GM19035 (cell line): Measurements from ENCODE around the gene CAPZA1.

Source experiments
- ATAC-seq: cut with Tn5 transposase; IDR thresholded peaks from one replicate; pipeline ENCODE4 v1.9.1; 2021; ENCODE audit not compliant: unreplicated experiment

Gene CAPZA1

DNA sequence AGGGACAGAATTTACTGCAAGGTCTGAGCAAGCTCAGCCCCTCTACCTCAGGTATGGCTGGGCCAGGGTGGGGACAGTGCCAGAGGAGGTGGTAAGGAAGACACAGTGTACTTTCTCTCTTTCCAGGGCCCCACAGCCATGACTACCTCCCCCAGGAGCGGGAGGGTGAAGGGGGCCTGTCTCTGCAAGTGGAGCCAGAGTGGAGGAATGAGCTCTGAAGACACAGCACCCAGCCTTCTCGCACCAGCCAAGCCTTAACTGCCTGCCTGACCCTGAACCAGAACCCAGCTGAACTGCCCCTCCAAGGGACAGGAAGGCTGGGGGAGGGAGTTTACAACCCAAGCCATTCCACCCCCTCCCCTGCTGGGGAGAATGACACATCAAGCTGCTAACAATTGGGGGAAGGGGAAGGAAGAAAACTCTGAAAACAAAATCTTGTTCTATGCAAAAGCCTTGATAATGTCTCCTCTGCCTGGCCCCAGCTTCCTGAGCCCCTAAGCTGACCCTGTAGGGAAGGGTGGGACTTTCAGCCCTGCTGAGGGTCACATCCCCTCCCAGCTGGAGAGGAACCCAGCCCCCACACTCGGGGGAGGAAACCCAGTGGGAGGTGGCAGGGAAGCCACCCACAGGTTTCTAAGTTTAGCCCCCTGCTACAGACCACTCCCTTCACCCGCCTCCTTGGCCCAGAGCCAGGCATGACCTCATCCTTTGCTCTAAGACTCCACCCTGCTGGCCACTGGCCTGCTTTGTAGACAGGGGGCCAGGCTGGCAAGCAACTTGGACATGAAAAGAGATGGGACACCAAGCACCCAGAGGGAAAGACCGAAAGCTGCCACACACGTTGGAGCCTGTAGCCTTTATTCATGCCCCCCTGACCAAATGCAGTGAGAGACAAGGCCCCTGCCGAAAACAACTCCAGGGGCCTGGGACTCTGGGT, 80.9 kb downstream of the CAPZA1 start:
- no peak for ATAC-seq

- ATAC-seq, result no peak
These were observed 81.8 kb downstream of the CAPZA1 start for GRCh38 chr1:112701227-112702066.

GRCh38 chr1:112702067-112702395, 82.4 kb downstream of the CAPZA1 start:
- no peak for ATAC-seq

- ATAC-seq, result no peak
These were observed 83.0 kb downstream of the CAPZA1 start for GRCh38 chr1:112702420-112703261.

- no peak for ATAC-seq
These were observed 84.1 kb downstream of the CAPZA1 start for GRCh38 chr1:112703706-112704105.

- ATAC-seq, result no peak
These were observed 84.8 kb downstream of the CAPZA1 start for GRCh38 chr1:112704391-112704933.

DNA sequence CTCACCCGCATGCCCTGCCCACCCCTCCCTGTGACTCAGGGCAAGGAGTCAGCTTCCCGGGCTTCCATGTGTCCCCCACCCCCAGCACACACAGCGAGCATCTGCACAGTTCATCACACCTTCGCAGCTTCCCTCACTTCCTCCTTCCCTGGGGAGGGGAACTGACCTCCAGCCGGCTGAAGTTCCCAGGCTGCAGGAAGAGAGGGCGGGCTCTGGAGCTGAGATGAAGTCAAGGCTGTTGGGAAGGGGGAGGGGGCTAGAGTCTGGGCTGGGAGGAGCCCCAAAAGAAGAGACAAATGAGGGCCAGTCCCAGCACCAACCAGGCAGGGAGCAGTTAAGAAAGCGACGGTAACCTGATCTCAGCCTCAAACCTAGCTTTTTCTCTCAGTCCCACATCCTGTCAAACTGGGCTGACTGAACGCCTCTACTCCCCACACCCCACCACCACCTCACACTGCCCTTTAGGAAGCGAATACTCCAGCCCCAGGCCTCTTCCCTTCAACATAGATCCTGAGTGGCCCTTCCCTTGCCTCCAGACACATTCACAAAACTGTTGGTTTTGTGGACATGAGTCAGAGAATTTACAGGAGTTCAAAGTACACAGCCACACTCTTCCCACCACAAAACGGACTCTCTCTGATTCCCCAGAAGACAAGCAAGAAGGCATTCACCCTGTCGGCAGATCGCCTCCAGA, 85.4 kb downstream of the CAPZA1 start:
- ATAC-seq, result peak; percentile 61

- peak; percentile 65 for ATAC-seq
These were observed 87.0 kb downstream of the CAPZA1 start, which contains the start of gene RHOC for GRCh38 chr1:112706505-112707220. TSS of gene RHOC (minus strand) at chr1:112707127. CDS start at chr1:112703799, 3,328 bp downstream.

DNA sequence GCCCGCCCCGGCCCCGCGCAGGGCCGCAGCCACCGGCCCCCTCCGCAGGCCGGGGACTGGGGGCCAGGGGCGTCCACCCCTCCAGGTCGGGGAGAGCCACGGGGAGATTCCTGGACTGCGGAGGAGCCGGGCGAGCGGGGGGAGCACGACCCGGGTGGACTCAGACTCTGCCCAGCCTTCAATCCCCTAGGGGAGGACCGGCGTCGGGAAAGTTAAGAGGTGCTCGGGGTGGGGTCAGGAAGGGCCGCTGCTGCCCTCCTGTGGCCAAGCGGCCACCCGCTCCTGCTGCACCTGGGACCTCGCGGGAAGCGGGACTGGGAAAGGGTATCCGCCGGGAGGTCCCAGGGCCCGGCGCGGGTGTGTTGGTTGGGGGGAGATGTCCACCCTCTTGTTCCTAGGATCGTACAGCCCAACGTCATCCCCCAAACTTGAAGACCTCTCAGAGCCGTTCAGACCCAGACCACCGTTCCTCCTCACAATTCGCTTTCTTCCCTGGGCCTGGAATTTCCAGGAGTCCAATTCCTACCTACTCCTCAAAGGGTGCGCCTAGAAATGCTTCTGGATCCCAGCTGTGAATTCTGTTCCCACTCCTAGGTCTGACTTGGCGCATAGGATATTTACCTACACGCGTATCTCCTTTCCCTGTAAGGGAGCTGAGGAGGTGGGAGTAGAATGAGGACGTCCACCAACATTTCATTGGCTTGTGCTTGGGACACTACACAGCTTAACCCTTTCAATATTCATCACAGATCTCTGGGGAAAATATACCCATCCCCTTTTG, 87.8 kb downstream of the CAPZA1 start:
- peak; percentile 55 for ATAC-seq

DNA sequence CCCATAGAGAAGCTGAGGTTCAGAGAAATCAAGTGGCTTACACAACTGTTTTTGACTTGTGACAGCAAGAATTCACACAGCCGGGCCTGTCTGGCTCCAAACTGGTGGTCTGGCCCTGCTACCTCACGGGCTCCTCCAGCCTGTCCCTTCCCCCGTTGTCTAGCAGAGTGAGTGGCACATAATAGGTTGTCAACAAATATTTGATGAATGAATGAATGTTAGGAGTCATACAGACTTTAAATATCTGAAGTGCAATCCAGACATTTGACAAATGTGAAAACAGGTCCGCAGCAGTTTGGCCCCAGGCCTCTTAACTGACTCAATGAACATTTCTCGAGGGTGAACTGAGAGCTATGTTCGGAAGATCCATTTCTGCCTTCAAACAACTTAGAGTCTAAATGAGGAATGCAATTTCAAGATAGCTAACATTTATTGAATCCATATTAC, 88.4 kb downstream of the CAPZA1 start:
- no peak for ATAC-seq

- ATAC-seq, result no peak
These were observed 88.9 kb downstream of the CAPZA1 start for GRCh38 chr1:112708489-112708888.

- no peak for ATAC-seq
These were observed 90.5 kb downstream of the CAPZA1 start for GRCh38 chr1:112710159-112710558.

GRCh38 chr1:112710586-112710985, 91.0 kb downstream of the CAPZA1 start:
- ATAC-seq, result no peak

GRCh38 chr1:112711041-112711440, 91.4 kb downstream of the CAPZA1 start:
- no peak for ATAC-seq

DNA sequence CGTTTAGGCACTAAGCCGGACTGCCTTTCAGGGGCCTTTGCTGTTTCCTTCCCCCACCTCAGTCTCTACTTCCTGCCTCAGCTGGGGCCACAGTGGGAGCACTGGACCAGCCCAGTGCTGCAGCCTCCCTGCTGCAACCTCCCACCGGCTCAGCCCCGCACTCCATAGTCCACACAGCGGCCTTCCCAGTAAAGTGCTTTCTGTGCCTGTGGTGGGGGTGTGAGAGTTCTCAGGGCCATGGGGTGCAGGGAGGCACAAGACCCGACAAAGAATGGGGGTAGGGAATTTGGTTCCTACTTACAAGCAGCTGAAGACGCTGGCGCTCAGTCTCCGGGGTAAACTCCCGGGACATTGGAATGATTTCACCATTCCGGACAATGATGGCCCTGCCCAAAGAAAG, 92.0 kb downstream of the CAPZA1 start:
- ATAC-seq, result no peak

DNA sequence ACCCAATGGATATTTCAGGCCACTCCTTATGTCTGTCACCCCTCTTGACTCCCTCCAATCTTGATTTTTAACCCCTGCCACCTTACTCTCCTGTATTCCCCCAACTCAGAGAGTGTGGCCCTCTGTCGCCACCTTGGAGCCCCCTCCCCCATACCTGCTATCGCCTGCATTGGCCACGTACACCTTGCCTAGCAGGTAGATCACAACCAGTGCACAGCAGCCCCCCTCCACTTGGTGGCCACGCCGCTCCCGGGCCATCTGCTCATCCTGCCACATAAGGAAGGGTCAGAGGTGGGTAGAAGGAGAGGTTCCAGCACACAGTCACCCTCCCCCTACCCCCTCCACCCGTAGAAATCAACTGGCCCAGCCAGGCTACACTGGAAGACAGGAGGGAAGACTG, 92.6 kb downstream of the CAPZA1 start:
- no peak for ATAC-seq

- ATAC-seq, result no peak
These were observed 93.1 kb downstream of the CAPZA1 start for GRCh38 chr1:112712701-112713128.

- ATAC-seq, result no peak
These were observed 94.1 kb downstream of the CAPZA1 start for GRCh38 chr1:112713466-112714312.
